PC-9 (cell line): ENCODE measurements around the gene SNRPE.

Source experiments
- EZH2 ChIP-seq: fragments of 200-600 bp; sonication (generic); IDR thresholded peaks from 2 replicates; pipeline ENCODE4 v1.8.0; 2017; ENCODE audit warnings: antibody characterized with exemption, low read depth
- TF ChIP-seq, protein P1 (sequence below): fragments of 200-600 bp; sonication (generic); conservative IDR thresholded peaks from 2 replicates; pipeline ENCODE4 v1.6.1; 2017; ENCODE audit warnings: mixed run types, antibody characterized with exemption, mild to moderate bottlenecking, moderate library complexity

DNA sequence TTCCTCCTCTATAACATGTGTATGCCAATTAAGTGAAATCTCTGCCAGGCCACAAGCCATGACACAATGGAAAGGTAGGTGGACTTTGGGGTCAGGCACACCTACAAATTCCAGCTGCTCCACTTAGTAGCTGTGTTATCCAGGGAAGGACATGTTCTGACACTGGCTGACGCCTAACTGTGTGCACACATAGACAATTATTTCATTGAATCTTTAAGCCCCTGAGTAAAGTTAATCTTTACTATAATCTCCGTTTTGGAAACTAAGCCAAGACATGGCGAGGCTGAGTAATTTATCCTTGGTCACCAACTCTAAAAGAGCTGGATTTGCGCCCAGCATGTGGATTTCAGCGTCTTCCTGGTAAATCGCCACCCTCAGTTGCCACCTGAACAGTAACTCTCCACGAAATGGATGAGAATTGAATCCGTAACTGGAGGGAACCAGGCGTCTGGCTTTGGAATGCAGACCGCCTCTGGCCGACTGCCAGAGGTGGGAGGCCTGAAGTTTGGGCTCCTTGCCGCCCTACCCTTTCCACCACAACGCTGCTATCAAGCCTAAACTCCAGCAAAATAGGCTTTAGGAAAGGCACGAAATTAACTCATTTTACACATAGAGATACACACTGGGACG lies 888 bp upstream of the SNRPE start:
- TF ChIP-seq, protein P1, sequence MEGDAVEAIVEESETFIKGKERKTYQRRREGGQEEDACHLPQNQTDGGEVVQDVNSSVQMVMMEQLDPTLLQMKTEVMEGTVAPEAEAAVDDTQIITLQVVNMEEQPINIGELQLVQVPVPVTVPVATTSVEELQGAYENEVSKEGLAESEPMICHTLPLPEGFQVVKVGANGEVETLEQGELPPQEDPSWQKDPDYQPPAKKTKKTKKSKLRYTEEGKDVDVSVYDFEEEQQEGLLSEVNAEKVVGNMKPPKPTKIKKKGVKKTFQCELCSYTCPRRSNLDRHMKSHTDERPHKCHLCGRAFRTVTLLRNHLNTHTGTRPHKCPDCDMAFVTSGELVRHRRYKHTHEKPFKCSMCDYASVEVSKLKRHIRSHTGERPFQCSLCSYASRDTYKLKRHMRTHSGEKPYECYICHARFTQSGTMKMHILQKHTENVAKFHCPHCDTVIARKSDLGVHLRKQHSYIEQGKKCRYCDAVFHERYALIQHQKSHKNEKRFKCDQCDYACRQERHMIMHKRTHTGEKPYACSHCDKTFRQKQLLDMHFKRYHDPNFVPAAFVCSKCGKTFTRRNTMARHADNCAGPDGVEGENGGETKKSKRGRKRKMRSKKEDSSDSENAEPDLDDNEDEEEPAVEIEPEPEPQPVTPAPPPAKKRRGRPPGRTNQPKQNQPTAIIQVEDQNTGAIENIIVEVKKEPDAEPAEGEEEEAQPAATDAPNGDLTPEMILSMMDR, result no peak
- no peak for TF ChIP-seq EZH2
